ENCODE measurements around the gene OR2T11. TPM values are rescaled to one million over a fixed set of nuclear protein-coding genes. Genes with fewer than 3 reads are reported as not detected.

The OR2T11 gene
- total and polyA plus RNA-seq, 4 donors = not detected

GRCh38 chr1:248621770-248622169 is 13.1 kb downstream of the OR2T11 start:
- no peak for TF ChIP-seq RXRA (IDR thresholded peaks at IDR 0.05)
- TF ChIP-seq RAD21 (IDR thresholded peaks at IDR 0.05) = no peak
- no peak for TF ChIP-seq ZBTB33 (IDR thresholded peaks at IDR 0.05)
- TF ChIP-seq FOXA1 (IDR thresholded peaks at IDR 0.05) = no peak
- TF ChIP-seq REST (IDR thresholded peaks at IDR 0.05) = no peak
- TF ChIP-seq TAF1 (conservative IDR thresholded peaks at IDR 0.05) = no peak
- no peak for DNase-seq (ENCODE audit: low spot score)
- H3K9ac ChIP-seq (ENCODE audit: low read depth in 1 of 2, low read length in 2 of 2) = no peak overlapping the region
- H3K9me3 ChIP-seq (ENCODE audit: control insufficient read depth in 4 of 4, low read length in 3 of 4) = no peaks in the 10 kb centered on the region
- WGBS = 70% methylated on average over 7 of the region's 7 CpGs
- no peak overlapping the region for H3K4me3 ChIP-seq (ENCODE audit: low read depth in 1 of 3, low read length in 3 of 3)
- no peaks in the 10 kb centered on the region for H3K36me3 ChIP-seq (ENCODE audit: control insufficient read depth in 4 of 4, insufficient read depth in 3 of 4, low read depth in 1 of 4, low read length in 3 of 4)
- no peaks in the 10 kb centered on the region for H3K4me1 ChIP-seq (ENCODE audit: control insufficient read depth in 4 of 4, insufficient read depth in 4 of 4, low read length in 3 of 4)
- no peak overlapping the region for H3K27ac ChIP-seq (ENCODE audit: low read depth in 1 of 2, low read length in 2 of 2)
- H3K27me3 ChIP-seq (ENCODE audit: control insufficient read depth in 4 of 4, insufficient read depth in 4 of 4, low read length in 3 of 4) = no peaks in the 10 kb centered on the region

- no peaks in the 10 kb centered on the region for H3K4me1 ChIP-seq (ENCODE audit: control insufficient read depth in 4 of 4, insufficient read depth in 4 of 4, low read length in 3 of 4)
- TF ChIP-seq ATF3 (IDR thresholded peaks at IDR 0.05) (no peak), TAF1 (conservative IDR thresholded peaks at IDR 0.05) (no peak), YY1 (IDR thresholded peaks at IDR 0.05) (no peak), SP1 (IDR thresholded peaks at IDR 0.05) (no peak), HNF4G (IDR thresholded peaks at IDR 0.05) (no peak), JUND (IDR thresholded peaks at IDR 0.05) (no peak), EGR1 (IDR thresholded peaks at IDR 0.05; ENCODE audit: low read depth in 2 of 2) (no peak), RAD21 (IDR thresholded peaks at IDR 0.05) (peak; percentile 36 to 78), FOXA1 (IDR thresholded peaks at IDR 0.05) (no peak), REST (IDR thresholded peaks at IDR 0.05) (no peak), HNF4A (conservative IDR thresholded peaks at IDR 0.05) (no peak), RXRA (IDR thresholded peaks at IDR 0.05) (no peak), ZBTB33 (IDR thresholded peaks at IDR 0.05) (no peak)
- TF ChIP-seq, protein P1, sequence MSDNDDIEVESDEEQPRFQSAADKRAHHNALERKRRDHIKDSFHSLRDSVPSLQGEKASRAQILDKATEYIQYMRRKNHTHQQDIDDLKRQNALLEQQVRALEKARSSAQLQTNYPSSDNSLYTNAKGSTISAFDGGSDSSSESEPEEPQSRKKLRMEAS (IDR thresholded peaks at IDR 0.05) = no peak
- TF ChIP-seq, protein P2, sequence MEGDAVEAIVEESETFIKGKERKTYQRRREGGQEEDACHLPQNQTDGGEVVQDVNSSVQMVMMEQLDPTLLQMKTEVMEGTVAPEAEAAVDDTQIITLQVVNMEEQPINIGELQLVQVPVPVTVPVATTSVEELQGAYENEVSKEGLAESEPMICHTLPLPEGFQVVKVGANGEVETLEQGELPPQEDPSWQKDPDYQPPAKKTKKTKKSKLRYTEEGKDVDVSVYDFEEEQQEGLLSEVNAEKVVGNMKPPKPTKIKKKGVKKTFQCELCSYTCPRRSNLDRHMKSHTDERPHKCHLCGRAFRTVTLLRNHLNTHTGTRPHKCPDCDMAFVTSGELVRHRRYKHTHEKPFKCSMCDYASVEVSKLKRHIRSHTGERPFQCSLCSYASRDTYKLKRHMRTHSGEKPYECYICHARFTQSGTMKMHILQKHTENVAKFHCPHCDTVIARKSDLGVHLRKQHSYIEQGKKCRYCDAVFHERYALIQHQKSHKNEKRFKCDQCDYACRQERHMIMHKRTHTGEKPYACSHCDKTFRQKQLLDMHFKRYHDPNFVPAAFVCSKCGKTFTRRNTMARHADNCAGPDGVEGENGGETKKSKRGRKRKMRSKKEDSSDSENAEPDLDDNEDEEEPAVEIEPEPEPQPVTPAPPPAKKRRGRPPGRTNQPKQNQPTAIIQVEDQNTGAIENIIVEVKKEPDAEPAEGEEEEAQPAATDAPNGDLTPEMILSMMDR (IDR thresholded peaks at IDR 0.05; ENCODE audit: low read depth, low read length, missing input control) = peak; percentile 33
- 25% methylated on average over 3 of the region's 3 CpGs for WGBS
- no peaks in the 10 kb centered on the region for H3K9me3 ChIP-seq (ENCODE audit: control insufficient read depth in 4 of 4, low read length in 3 of 4)
- DNase-seq (ENCODE audit: low spot score) = peak; percentile 55
- H3K27me3 ChIP-seq (ENCODE audit: control insufficient read depth in 4 of 4, insufficient read depth in 4 of 4, low read length in 3 of 4) = no peaks in the 10 kb centered on the region
- H3K27ac ChIP-seq (ENCODE audit: low read depth in 1 of 2, low read length in 2 of 2) = no peak overlapping the region
- H3K4me3 ChIP-seq (ENCODE audit: low read depth in 1 of 3, low read length in 3 of 3) = no peak overlapping the region
- H3K36me3 ChIP-seq (ENCODE audit: control insufficient read depth in 4 of 4, insufficient read depth in 3 of 4, low read depth in 1 of 4, low read length in 3 of 4) = no peaks in the 10 kb centered on the region
- no peak overlapping the region for H3K9ac ChIP-seq (ENCODE audit: low read depth in 1 of 2, low read length in 2 of 2)
These were observed 16.0 kb downstream of the OR2T11 start for GRCh38 chr1:248618878-248619277.
